ENCODE data around the gene CCNJL.

The CCNJL gene

DNA sequence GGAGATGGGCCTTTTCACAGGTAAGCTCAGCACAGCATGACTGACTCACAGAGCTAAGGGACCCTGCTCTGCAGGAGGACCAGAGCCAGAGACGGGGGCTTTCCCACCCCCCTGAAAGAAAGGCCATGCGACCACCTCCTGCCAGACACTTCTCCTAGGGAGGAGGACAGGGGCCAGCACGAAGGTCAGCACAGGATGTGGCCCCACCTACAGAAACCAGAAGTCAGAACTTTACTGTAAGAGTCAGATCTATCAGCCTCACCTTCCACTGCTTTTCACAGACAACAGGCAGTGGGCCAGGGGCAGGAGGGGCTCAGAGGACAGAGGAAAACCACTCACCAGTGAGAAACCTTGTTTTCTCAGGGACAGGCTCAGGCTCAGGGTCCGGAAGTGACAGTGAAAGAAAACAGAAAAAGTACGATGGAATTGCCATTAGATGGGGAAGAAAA is 37.9 kb downstream of the CCNJL start:
- TF ChIP-seq, protein P1, sequence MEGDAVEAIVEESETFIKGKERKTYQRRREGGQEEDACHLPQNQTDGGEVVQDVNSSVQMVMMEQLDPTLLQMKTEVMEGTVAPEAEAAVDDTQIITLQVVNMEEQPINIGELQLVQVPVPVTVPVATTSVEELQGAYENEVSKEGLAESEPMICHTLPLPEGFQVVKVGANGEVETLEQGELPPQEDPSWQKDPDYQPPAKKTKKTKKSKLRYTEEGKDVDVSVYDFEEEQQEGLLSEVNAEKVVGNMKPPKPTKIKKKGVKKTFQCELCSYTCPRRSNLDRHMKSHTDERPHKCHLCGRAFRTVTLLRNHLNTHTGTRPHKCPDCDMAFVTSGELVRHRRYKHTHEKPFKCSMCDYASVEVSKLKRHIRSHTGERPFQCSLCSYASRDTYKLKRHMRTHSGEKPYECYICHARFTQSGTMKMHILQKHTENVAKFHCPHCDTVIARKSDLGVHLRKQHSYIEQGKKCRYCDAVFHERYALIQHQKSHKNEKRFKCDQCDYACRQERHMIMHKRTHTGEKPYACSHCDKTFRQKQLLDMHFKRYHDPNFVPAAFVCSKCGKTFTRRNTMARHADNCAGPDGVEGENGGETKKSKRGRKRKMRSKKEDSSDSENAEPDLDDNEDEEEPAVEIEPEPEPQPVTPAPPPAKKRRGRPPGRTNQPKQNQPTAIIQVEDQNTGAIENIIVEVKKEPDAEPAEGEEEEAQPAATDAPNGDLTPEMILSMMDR (IDR thresholded peaks at IDR 0.05; ENCODE audit: control insufficient read depth, extremely low read depth, insufficient read depth): no peak
- no peak for DNase-seq (ENCODE audit: low read depth)
- no peak overlapping the region for H3K4me3 ChIP-seq (ENCODE audit: low read depth, low read length)

DNA sequence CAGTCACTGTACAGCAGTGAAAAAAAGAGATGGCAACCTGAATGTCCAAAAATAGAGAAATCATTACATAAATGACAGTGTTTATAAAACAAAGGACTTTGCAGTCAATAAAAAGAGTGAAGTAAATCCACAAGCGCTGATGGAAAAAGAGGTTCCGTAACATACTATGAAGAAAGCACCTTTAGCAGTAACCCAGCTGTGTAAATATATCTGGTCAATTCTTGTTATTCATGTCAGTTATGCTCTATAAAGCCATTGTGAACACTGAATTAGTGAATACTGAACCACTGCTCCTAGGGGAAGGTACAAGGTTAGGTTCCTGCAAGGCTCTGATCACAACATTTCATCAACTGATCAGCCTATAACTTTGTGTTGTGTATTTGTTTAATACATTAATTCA is 39.5 kb downstream of the CCNJL start:
- H3K4me3 ChIP-seq (ENCODE audit: low read depth, low read length): no peak overlapping the region
- TF ChIP-seq, protein P1 (IDR thresholded peaks at IDR 0.05; ENCODE audit: control insufficient read depth, extremely low read depth, insufficient read depth): no peak
- DNase-seq (ENCODE audit: low read depth): no peak

DNA sequence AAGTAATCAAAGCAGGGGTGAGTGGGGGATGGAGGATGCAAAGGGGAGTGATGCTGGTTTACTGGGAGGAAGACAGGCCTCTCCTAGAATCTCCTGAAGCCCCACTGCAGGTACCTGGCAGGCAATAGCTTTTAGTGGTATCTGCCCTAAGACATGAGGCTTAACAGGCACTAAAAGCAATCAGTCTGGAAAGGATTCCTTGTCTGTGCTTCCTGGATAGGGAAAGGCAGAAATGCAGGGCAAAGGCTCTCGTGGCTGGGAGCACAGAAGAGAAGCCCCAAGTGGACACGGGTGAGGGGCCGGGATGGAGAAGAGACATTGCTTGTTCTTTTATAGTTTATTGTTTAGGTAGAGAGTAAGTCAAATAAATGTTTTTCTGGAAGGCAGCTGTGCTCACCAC is 40.1 kb downstream of the CCNJL start:
- TF ChIP-seq, protein P1 (IDR thresholded peaks at IDR 0.05; ENCODE audit: control insufficient read depth, extremely low read depth, insufficient read depth): no peak
- no peak for DNase-seq (ENCODE audit: low read depth)
- H3K4me3 ChIP-seq (ENCODE audit: low read depth, low read length): no peak overlapping the region

DNA sequence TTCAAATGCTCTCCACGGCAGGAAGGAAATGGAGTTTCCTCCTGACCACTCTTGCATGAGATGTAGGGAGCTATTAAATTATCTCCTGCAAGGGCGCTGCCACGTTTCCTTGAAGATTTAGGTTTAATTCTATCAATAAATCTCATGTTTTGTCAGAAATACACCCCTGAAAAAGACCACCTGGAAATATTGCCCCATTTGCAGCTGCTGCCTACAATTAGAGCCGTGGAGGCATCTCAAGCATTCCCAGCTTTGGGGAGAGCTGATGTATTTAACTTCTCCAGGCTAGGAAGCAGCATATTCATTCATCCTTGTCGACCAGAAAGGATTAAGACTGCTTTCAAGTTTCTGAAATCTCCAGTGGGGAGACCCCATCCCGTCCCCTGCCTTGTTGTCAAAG is 40.5 kb downstream of the CCNJL start:
- no peak overlapping the region for H3K4me3 ChIP-seq (ENCODE audit: low read depth, low read length)
- no peak for DNase-seq (ENCODE audit: low read depth)
- TF ChIP-seq, protein P1 (IDR thresholded peaks at IDR 0.05; ENCODE audit: control insufficient read depth, extremely low read depth, insufficient read depth): no peak

DNA sequence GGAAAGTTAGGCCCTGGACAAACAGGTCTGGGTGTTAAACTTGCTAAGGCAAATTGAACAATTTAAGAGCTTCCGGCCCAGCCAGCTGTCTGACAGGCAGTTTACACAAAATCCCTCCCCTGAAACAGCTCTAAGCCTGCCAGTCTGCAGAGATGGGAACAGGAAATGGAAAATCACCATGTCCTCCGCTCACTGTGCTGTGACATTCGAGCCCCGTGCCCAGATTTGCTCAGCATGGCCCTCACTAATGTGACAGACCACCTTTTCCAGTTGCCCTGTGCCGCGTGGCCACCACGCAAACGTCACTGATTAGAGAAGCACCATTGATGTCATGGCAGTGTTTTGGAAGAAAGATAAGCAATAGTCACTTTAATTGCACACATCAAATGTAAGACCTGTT is 41.0 kb downstream of the CCNJL start:
- peak; percentile 39 for DNase-seq (ENCODE audit: low read depth)
- H3K4me3 ChIP-seq (ENCODE audit: low read depth, low read length): no peak overlapping the region
- TF ChIP-seq, protein P1 (IDR thresholded peaks at IDR 0.05; ENCODE audit: control insufficient read depth, extremely low read depth, insufficient read depth): no peak

DNA sequence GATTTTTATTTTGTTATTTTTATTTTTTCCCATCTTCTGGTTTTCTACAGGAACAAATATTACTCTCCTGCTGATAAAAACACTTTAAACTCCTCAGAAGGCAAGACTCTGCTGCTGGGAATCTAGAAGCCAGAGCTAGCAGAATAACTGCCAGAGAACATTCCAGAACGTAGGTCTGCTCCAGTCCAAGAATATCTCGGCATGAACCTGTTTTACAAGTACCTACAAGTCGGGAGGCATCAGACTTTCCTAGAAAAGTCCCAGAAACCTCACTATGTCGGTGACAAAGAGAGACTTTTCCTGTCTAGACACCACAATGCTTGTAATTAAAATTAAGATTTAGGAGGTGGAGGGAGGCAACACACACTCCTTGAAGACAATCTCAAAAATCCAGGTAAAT is 41.7 kb downstream of the CCNJL start:
- no peak for DNase-seq (ENCODE audit: low read depth)
- H3K4me3 ChIP-seq (ENCODE audit: low read depth, low read length): no peak overlapping the region
- TF ChIP-seq, protein P1 (IDR thresholded peaks at IDR 0.05; ENCODE audit: control insufficient read depth, extremely low read depth, insufficient read depth): no peak

DNA sequence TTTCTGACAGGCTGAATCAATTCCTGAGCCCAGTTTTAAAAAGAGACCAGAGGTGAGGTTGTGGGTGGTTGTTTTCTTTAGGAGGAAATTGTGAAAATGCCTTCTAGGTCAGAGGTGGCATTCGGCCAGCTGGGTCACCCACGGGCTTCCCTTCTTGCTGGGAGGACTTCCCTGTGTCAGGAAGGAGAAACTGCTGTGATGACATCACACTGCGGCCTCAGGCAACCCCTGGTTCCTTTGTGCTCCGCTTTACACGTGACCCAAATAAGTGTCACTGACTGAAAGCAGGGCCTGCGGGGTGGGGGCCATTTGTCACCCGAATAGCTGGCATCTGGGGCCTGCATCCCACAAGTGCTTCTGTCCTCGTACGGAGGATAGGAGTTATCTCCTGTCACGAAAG is 43.3 kb downstream of the CCNJL start:
- TF ChIP-seq, protein P1 (IDR thresholded peaks at IDR 0.05; ENCODE audit: control insufficient read depth, extremely low read depth, insufficient read depth): no peak
- no peak overlapping the region for H3K4me3 ChIP-seq (ENCODE audit: low read depth, low read length)
- no peak for DNase-seq (ENCODE audit: low read depth)
